GM21619 (cell line): ENCODE measurements around the gene PHC1.

Experiments
- ATAC-seq: cut with Tn5 transposase; IDR thresholded peaks from one replicate; pipeline ENCODE4 v1.9.1; 2021; ENCODE audit not compliant: unreplicated experiment

The PHC1 gene

GRCh38 chr12:8949342-8950220 is 35.3 kb downstream of the PHC1 start, which contains the start of gene M6PR:
Gene M6PR (minus strand): TSS chr12:8949645. CDS start chr12:8946404, 3,241 bp downstream.
- peak; percentile 80 for ATAC-seq

GRCh38 chr12:8950221-8950527 is 35.9 kb downstream of the PHC1 start:
- ATAC-seq: peak; percentile 8

DNA sequence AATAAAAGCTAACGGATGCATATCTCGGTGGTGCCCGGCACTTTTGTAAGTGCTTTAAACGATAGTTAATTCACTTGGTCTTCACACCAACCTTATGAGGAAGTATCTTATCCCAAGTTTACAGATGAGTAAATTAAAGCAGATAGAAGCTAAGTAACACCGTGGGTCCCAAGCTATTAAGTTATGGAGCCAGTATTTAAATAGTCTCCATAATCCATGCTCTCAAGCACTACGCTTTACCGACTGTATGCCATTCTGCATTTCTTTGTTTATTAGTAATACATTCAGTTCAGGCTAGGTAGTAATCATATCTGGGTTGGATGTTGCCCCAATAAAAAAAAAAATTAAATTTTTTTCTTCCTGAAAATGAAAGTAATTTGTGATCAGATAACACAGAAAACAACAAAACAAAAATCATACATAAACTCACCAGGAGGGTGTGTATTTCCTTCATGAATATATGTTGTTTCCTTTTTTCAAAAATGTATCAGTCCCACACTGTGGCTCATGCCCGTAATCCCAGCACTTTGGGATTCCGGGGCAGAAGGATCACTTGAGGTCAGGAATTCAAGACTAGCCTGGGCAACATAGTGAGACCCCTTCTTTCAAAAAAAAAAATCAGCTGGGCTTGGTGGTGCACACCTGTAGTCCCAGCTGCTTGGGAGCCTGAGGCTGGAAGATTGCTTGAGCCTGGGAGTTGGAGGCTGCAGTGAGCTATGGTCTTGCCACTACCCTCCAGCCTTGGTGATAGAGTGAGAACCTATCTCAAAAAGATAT is 36.6 kb downstream of the PHC1 start:
- ATAC-seq: no peak

GRCh38 chr12:8951744-8952143 is 37.4 kb downstream of the PHC1 start:
- no peak for ATAC-seq

DNA sequence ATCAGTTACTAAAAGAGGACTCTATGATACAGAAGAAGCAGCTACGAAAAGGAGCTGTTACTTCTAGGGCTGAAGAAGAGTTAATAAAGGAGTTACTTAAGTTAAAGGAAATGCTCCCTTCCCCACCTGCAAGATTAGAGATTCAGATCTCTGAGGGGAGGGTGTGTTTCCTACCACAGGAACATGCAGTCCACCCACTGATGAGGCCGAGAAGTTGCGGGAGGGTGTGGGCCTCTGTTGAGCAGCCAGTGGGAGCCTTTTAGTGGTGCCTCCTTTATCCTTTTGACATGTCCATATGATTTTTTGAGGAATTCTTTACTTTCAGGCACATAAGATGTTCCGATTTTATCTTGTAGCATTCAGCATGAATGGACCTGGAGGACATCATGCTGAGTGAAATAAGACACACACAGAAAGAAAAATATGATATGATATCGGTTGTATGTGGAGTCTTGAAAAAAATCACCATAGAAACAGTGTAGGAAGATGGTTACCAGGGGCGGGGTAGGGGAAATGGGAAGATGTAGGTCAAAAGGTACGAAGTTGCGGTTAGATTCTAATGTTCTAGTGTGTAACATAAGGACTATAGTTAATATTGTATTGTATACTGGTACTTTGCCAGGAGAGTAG is 39.6 kb downstream of the PHC1 start:
- ATAC-seq: no peak

- ATAC-seq: no peak
Measured at GRCh38 chr12:8956073-8956472, 41.8 kb downstream of the PHC1 start.

GRCh38 chr12:8956772-8957171 is 42.5 kb downstream of the PHC1 start:
- ATAC-seq: no peak

DNA sequence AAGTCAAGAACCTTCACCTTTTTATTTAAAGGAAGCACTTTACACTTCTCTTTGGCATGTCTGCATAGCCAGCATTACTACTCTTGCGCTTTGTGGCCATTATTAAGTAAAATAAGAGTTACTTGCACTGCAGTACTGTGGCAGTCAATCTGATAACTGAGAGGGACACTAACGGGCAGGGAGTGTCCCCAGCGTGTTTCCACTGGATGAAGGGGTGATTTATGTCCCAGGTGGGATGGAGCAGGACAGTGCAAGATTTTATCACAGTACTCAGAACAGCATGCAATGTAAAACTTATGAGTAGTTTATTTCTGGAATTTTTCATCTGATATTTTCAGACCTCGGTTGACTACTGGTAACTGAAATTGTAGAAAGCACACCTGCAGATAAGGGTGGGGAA is 43.3 kb downstream of the PHC1 start:
- ATAC-seq: no peak

DNA sequence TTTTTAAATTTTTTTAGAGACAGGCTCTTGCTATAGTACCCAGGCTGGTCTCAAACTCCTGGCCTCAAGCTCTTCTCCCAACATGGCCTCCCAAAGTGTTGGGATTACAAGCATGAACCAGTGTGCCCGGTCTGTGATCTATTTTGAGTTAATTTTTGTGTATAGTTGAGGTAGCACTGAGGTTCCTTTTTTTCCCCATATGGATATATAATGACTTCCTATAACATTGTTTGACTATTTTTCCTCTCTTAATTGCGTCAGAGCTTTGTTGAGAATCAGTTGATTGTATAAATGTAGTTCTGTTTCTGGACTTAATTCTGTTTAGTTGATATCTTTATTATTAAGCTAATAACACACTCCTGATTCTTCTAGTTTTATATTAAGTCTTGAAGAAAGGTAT is 43.8 kb downstream of the PHC1 start:
- no peak for ATAC-seq

- no peak for ATAC-seq
Measured at GRCh38 chr12:8960176-8960575, 45.9 kb downstream of the PHC1 start.

DNA sequence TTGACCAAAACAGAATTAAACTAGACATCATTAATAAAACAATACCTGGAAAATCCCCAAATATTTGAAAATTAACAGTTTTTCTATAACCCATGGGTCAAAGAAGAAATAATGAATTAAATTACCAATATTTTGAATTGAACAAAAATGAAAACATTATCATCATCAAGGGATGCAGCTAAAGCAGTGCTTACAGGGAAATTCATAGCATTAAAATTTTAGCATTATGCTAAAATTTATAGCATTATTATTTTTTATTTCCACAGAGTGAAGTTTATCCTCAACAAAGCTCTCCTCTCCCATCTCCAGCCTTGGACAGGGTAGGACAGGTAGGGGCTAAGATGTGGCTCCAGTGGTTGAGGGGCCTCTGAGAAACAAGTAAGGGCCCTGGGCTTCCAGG is 54.5 kb downstream of the PHC1 start:
- ATAC-seq: no peak

- ATAC-seq: no peak
Measured at GRCh38 chr12:8969861-8970411, 55.6 kb downstream of the PHC1 start.

DNA sequence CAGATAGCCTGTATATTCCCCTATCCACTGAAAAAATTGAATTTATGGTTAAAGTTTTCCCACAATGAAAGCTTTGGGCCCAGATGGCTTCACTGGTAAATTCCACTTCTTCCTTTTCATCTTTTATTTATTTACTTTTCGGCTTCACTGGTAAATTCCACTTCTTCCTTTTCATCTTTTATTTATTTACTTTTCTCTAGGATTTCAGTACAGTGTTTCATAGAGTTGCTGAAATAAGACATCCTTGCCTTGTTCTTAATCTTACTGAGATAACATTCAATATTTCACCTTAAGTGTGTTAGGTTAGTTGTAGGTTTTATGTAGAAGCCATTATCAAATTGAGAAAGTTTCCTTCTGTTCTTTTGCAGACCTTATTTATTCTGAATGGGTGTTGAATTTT is 56.1 kb downstream of the PHC1 start:
- ATAC-seq: no peak

- ATAC-seq: no peak
Measured at GRCh38 chr12:8980137-8980536, 65.8 kb downstream of the PHC1 start.

GRCh38 chr12:8985213-8985754 is 71.0 kb downstream of the PHC1 start:
- ATAC-seq: no peak

- ATAC-seq: no peak
Measured at GRCh38 chr12:8987163-8987562, 72.9 kb downstream of the PHC1 start.

DNA sequence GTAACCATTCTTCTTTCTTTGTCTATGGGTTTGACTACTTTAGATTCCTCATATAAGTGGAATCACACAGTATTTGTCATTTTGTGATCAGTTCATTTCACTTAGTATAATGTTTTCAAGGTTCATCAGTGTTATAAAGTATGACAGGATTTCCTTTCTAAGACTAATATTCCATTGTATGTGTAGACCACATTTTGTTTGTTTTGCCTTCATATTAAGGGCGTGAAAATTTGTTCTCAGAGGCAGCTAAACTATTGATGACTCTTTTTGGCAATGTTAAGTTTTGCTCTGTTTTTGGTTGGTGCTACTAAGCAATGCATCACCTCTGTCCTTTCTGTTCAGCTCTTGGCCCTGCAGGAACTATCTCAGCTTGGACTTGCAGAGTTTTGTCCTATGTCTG is 73.4 kb downstream of the PHC1 start:
- ATAC-seq: no peak

- ATAC-seq: no peak
Measured at GRCh38 chr12:8989413-8989812, 75.1 kb downstream of the PHC1 start, which contains the start of gene KLRG1. Gene KLRG1 (plus strand): TSS chr12:8989546. CDS start chr12:8989636, 90 bp downstream.
